Adrenal gland (tissue), 5 donors: ENCODE data around the gene TAAR9.
A peak's percentile ranks its signal among the peaks of the same experiment; 100 is the strongest.

Experiments
- CTCF ChIP-seq, 6 experiments: fragments of 450-650 bp in 4 of 6; fragments of 200-600 bp in 2 of 6; sonication (generic) in 1 of 6; IDR thresholded peaks; 1 replicate in 5 of 6; 2 replicates in 1 of 6; pipeline versions ENCODE4 v1.5.1 to v1.8.0; 2016 to 2021; ENCODE audit warnings: antibody characterized with exemption in 6 of 6, mild to moderate bottlenecking in 2 of 6, moderate library complexity in 1 of 6
- POLR2A ChIP-seq, 2 donors: fragments of 450-650 bp; IDR thresholded peaks; one replicate each; pipeline ENCODE4 v1.6.1; 2017; ENCODE audit warnings: antibody characterized with exemption in 2 of 2, mild to moderate bottlenecking in 2 of 2, moderate library complexity in 1 of 2
- donor health status: DM: no; HTN: no; CAD: no.

- TF ChIP-seq CTCF (IDR thresholded peaks at IDR 0.05) (no peak), POLR2A (IDR thresholded peaks at IDR 0.05) (peak; percentile 27 to 73)
Measured at GRCh38 chr6:132512638-132513632, 25.1 kb upstream of the TAAR9 start, which contains the start of gene STX7.
